GM23338 (cell line): Measurements from ENCODE around the gene PRR18. TPM values are rescaled to one million over a fixed set of nuclear protein-coding genes. Genes with fewer than 3 reads are reported as not detected.

Experiments used
- ATAC-seq: fragments of 200-7000 bp; cut with Tn5 transposase; 3 replicates; pipeline ENCODE4 v1.9.1; 2020
- DNase-seq: peaks from one replicate; pipeline ENCODE4 v3.0.0-alpha.2; 2015; ENCODE audit warnings: low spot score
- H2AFZ ChIP-seq: fragments of 200-600 bp; sonication (generic); 2 replicates; pipeline ENCODE4 v1.8.0; 2016; ENCODE audit warnings: antibody characterized with exemption, mild to moderate bottlenecking, moderate library complexity
- H3F3A ChIP-seq: fragments of 200-600 bp; sonication (generic); replicated peaks from 2 replicates; pipeline ENCODE4 v1.8.0; 2017; ENCODE audit warnings: antibody characterized with exemption, mixed run types, low read depth
- H3K27ac ChIP-seq: fragments of 200-600 bp; sonication (generic); 2 replicates; pipeline ENCODE4 v1.6.1; 2016; ENCODE audit warnings: low read depth
- H3K27me3 ChIP-seq: fragments of 200-600 bp; sonication (generic); 2 replicates; pipeline ENCODE4 v1.8.0; 2016; ENCODE audit warnings: mild to moderate bottlenecking, mixed run types, moderate library complexity; ENCODE audit not compliant: insufficient read depth
- H3K36me3 ChIP-seq: fragments of 200-600 bp; sonication (generic); 2 replicates; pipeline ENCODE4 v1.8.0; 2016; ENCODE audit warnings: mild to moderate bottlenecking; ENCODE audit not compliant: insufficient read depth
- H3K4me1 ChIP-seq: fragments of 200-600 bp; sonication (generic); 2 replicates; pipeline ENCODE4 v1.8.0; 2016; ENCODE audit warnings: mild to moderate bottlenecking, moderate library complexity; ENCODE audit not compliant: insufficient read depth
- H3K4me2 ChIP-seq: fragments of 200-600 bp; sonication (generic); 2 replicates; pipeline ENCODE4 v1.7.1; 2017; ENCODE audit warnings: mixed run types
- H3K4me3 ChIP-seq: fragments of 200-600 bp; sonication (generic); 2 replicates; pipeline ENCODE4 v1.6.1; 2016; ENCODE audit warnings: mixed run types
- H3K79me2 ChIP-seq: fragments of 200-600 bp; sonication (generic); replicated peaks from 2 replicates; pipeline ENCODE4 v1.8.0; 2017; ENCODE audit warnings: mild to moderate bottlenecking; ENCODE audit not compliant: insufficient read depth
- H3K9me2 ChIP-seq: fragments of 200-600 bp; sonication (generic); 2 replicates; pipeline ENCODE4 v1.8.0; 2017; ENCODE audit not compliant: insufficient read depth
- H4K20me1 ChIP-seq: fragments of 200-600 bp; sonication (generic); replicated peaks from 2 replicates; pipeline ENCODE4 v1.8.0; 2017; ENCODE audit warnings: mild to moderate bottlenecking; ENCODE audit not compliant: insufficient read depth
- H3K27ac Mint-ChIP-seq: 2 replicates; pipeline ENCODE4 v1.8.0; 2020; ENCODE audit warnings: inconsistent platforms, mild to moderate bottlenecking, moderate library complexity, mixed read lengths
- H3K27me3 Mint-ChIP-seq: 3 replicates; pipeline ENCODE4 v1.8.0; 2022; ENCODE audit warnings: low read depth, mild to moderate bottlenecking, moderate library complexity, mixed read lengths, inconsistent platforms; ENCODE audit not compliant: insufficient read depth, poor library complexity
- H3K36me3 Mint-ChIP-seq: 3 replicates; pipeline ENCODE4 v1.8.0; 2021; ENCODE audit warnings: low read depth, mild to moderate bottlenecking, inconsistent platforms, moderate library complexity, mixed read lengths
- H3K4me1 Mint-ChIP-seq: 3 replicates; pipeline ENCODE4 v1.8.0; 2020; ENCODE audit warnings: mild to moderate bottlenecking, inconsistent platforms, mixed read lengths
- H3K4me3 Mint-ChIP-seq: 3 replicates; pipeline ENCODE4 v1.8.0; 2021; ENCODE audit warnings: moderate library complexity, mild to moderate bottlenecking, inconsistent platforms, mixed read lengths
- H3K9me3 Mint-ChIP-seq: 3 replicates; pipeline ENCODE4 v1.8.0; 2020; ENCODE audit warnings: moderate library complexity, mild to moderate bottlenecking, inconsistent platforms, mixed read lengths
- CREB1 ChIP-seq: fragments of 250-450 bp; sonication (Bioruptor Pico); IDR thresholded peaks from 2 replicates; pipeline ENCODE4 v1.5.0; 2020; ENCODE audit warnings: low read depth, mild to moderate bottlenecking, moderate library complexity
- EZH2 ChIP-seq: fragments of 200-600 bp; sonication (generic); IDR thresholded peaks from one replicate; pipeline ENCODE4 v1.8.0; 2017; ENCODE audit warnings: antibody characterized with exemption, mild to moderate bottlenecking, low read depth; ENCODE audit not compliant: unreplicated experiment
- EZH2phosphoT487 ChIP-seq: fragments of 200-600 bp; sonication (generic); IDR thresholded peaks from one replicate; pipeline ENCODE4 v1.8.1; 2018; ENCODE audit warnings: antibody characterized with exemption; ENCODE audit not compliant: unreplicated experiment
- JUNB ChIP-seq: IDR thresholded peaks from one replicate; pipeline ENCODE4 v1.6.1; 2016; ENCODE audit warnings: antibody characterized with exemption; ENCODE audit not compliant: unreplicated experiment
- NANOG ChIP-seq: IDR thresholded peaks from 2 replicates; pipeline ENCODE4 v1.6.1; 2016; ENCODE audit warnings: antibody characterized with exemption, borderline replicate concordance
- POLR2AphosphoS5 ChIP-seq: IDR thresholded peaks from 2 replicates; pipeline ENCODE4 v1.6.1; 2016; ENCODE audit warnings: antibody characterized with exemption, low read depth
- STAT1 ChIP-seq: IDR thresholded peaks from one replicate; pipeline ENCODE4 v1.6.1; 2016; ENCODE audit warnings: antibody characterized with exemption; ENCODE audit not compliant: unreplicated experiment
- ZNF114 ChIP-seq: fragments of 250-450 bp; sonication (Bioruptor Pico); IDR thresholded peaks from 2 replicates; pipeline ENCODE4 v1.5.0; 2020; ENCODE audit warnings: mild to moderate bottlenecking, moderate library complexity
- ZNF331 ChIP-seq: fragments of 250-450 bp; sonication (Bioruptor Pico); IDR thresholded peaks from 2 replicates; pipeline ENCODE4 v1.5.0; 2020; ENCODE audit warnings: low read depth, mild to moderate bottlenecking, moderate library complexity
- polyA plus RNA-seq: library from polyadenylated mRNA; unstranded; fragments of >200 nt; fragmentation: Nextera tagmentation; extraction: Ambion mirVana; gene quantifications from 2 replicates; pipeline ENCODE4 v1.2.1, GENCODE V29; 2016
- total RNA-seq: library from RNA; depleted of rRNA; stranded (reverse); fragments of >200 nt; shearing (Covaris generic); gene quantifications from 2 replicates; pipeline ENCODE4 v1.2.3, GENCODE V29; 2014
- TF ChIP-seq, protein P1 (sequence below), 2 experiments: fragments of 200-600 bp in 1 of 2; sonication (generic) in 1 of 2; conservative IDR thresholded peaks; 2 replicates each; pipeline versions ENCODE4 v1.5.1 to v1.6.1; 2016 to 2017; ENCODE audit warnings: antibody characterized with exemption in 2 of 2, low read depth in 2 of 2, mild to moderate bottlenecking in 2 of 2, moderate library complexity in 1 of 2
- TF ChIP-seq, protein P2 (sequence below): fragments of 250-450 bp; sonication (Bioruptor Pico); IDR thresholded peaks from 2 replicates; pipeline ENCODE4 v1.5.0; 2020; ENCODE audit warnings: mild to moderate bottlenecking, moderate library complexity
- TF ChIP-seq, protein P3 (sequence below): IDR thresholded peaks from 2 replicates; pipeline ENCODE4 v1.6.1; 2016; ENCODE audit warnings: antibody characterized with exemption
- TF ChIP-seq, protein P4 (sequence below): IDR thresholded peaks from one replicate; pipeline ENCODE4 v1.6.1; 2018; ENCODE audit warnings: antibody characterized with exemption; ENCODE audit not compliant: unreplicated experiment

PRR18 gene
- total and polyA plus RNA-seq, 2 experiments from 2014 or later, result 0.24 TPM; not detected in 1

GRCh38 chr6:166277892-166278578 is 30.2 kb downstream of the PRR18 start:
- no peak overlapping the region for H3K4me2 ChIP-seq
- H2AFZ ChIP-seq, result no peak overlapping the region
- H3K9me2 ChIP-seq, result no peaks in the 10 kb centered on the region
- Mint-ChIP-seq H3K4me1 (no peaks in the 10 kb centered on the region), H3K4me3 (no peak overlapping the region), H3K27ac (no peak overlapping the region), H3K36me3 (no peaks in the 10 kb centered on the region), H3K9me3 (no peaks in the 10 kb centered on the region), H3K27me3 (peaks cover 23% of the 10 kb centered on the region)
- H3K27ac ChIP-seq, result no peak overlapping the region
- H3F3A ChIP-seq, result peaks cover 9% of the 10 kb centered on the region
- ATAC-seq, result no peak
- H3K4me3 ChIP-seq, result no peak overlapping the region
- no peak for DNase-seq
- H3K79me2 ChIP-seq, result no peaks in the 10 kb centered on the region
- H3K36me3 ChIP-seq, result no peaks in the 10 kb centered on the region
- TF ChIP-seq JUNB (no peak), ZNF331 (CRISPR knock-in tag) (no peak), NANOG (no peak), EZH2phosphoT487 (no peak), STAT1 (no peak), CREB1 (CRISPR knock-in tag) (no peak), ZNF114 (CRISPR knock-in tag) (no peak), EZH2 (no peak), POLR2AphosphoS5 (no peak)
- TF ChIP-seq, protein P1, sequence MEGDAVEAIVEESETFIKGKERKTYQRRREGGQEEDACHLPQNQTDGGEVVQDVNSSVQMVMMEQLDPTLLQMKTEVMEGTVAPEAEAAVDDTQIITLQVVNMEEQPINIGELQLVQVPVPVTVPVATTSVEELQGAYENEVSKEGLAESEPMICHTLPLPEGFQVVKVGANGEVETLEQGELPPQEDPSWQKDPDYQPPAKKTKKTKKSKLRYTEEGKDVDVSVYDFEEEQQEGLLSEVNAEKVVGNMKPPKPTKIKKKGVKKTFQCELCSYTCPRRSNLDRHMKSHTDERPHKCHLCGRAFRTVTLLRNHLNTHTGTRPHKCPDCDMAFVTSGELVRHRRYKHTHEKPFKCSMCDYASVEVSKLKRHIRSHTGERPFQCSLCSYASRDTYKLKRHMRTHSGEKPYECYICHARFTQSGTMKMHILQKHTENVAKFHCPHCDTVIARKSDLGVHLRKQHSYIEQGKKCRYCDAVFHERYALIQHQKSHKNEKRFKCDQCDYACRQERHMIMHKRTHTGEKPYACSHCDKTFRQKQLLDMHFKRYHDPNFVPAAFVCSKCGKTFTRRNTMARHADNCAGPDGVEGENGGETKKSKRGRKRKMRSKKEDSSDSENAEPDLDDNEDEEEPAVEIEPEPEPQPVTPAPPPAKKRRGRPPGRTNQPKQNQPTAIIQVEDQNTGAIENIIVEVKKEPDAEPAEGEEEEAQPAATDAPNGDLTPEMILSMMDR (conservative IDR thresholded peaks at IDR 0.05; ENCODE audit: low read depth in 2 of 2), result no peak
- TF ChIP-seq, protein P2, sequence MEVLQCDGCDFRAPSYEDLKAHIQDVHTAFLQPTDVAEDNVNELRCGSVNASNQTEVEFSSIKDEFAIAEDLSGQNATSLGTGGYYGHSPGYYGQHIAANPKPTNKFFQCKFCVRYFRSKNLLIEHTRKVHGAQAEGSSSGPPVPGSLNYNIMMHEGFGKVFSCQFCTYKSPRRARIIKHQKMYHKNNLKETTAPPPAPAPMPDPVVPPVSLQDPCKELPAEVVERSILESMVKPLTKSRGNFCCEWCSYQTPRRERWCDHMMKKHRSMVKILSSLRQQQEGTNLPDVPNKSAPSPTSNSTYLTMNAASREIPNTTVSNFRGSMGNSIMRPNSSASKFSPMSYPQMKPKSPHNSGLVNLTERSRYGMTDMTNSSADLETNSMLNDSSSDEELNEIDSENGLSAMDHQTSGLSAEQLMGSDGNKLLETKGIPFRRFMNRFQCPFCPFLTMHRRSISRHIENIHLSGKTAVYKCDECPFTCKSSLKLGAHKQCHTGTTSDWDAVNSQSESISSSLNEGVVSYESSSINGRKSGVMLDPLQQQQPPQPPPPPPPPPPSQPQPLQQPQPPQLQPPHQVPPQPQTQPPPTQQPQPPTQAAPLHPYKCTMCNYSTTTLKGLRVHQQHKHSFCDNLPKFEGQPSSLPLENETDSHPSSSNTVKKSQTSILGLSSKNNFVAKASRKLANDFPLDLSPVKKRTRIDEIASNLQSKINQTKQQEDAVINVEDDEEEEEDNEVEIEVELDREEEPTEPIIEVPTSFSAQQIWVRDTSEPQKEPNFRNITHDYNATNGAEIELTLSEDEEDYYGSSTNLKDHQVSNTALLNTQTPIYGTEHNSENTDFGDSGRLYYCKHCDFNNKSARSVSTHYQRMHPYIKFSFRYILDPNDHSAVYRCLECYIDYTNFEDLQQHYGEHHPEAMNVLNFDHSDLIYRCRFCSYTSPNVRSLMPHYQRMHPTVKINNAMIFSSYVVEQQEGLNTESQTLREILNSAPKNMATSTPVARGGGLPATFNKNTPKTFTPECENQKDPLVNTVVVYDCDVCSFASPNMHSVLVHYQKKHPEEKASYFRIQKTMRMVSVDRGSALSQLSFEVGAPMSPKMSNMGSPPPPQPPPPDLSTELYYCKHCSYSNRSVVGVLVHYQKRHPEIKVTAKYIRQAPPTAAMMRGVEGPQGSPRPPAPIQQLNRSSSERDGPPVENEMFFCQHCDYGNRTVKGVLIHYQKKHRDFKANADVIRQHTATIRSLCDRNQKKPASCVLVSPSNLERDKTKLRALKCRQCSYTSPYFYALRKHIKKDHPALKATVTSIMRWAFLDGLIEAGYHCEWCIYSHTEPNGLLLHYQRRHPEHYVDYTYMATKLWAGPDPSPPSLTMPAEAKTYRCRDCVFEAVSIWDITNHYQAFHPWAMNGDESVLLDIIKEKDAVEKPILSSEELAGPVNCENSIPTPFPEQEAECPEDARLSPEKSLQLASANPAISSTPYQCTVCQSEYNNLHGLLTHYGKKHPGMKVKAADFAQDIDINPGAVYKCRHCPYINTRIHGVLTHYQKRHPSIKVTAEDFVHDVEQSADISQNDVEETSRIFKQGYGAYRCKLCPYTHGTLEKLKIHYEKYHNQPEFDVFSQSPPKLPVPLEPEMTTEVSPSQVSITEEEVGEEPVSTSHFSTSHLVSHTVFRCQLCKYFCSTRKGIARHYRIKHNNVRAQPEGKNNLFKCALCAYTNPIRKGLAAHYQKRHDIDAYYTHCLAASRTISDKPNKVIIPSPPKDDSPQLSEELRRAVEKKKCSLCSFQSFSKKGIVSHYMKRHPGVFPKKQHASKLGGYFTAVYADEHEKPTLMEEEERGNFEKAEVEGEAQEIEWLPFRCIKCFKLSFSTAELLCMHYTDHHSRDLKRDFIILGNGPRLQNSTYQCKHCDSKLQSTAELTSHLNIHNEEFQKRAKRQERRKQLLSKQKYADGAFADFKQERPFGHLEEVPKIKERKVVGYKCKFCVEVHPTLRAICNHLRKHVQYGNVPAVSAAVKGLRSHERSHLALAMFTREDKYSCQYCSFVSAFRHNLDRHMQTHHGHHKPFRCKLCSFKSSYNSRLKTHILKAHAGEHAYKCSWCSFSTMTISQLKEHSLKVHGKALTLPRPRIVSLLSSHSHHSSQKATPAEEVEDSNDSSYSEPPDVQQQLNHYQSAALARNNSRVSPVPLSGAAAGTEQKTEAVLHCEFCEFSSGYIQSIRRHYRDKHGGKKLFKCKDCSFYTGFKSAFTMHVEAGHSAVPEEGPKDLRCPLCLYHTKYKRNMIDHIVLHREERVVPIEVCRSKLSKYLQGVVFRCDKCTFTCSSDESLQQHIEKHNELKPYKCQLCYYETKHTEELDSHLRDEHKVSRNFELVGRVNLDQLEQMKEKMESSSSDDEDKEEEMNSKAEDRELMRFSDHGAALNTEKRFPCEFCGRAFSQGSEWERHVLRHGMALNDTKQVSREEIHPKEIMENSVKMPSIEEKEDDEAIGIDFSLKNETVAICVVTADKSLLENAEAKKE (CRISPR knock-in tag), result no peak
- TF ChIP-seq, protein P3, sequence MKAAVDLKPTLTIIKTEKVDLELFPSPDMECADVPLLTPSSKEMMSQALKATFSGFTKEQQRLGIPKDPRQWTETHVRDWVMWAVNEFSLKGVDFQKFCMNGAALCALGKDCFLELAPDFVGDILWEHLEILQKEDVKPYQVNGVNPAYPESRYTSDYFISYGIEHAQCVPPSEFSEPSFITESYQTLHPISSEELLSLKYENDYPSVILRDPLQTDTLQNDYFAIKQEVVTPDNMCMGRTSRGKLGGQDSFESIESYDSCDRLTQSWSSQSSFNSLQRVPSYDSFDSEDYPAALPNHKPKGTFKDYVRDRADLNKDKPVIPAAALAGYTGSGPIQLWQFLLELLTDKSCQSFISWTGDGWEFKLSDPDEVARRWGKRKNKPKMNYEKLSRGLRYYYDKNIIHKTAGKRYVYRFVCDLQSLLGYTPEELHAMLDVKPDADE, result no peak
- TF ChIP-seq, protein P4, sequence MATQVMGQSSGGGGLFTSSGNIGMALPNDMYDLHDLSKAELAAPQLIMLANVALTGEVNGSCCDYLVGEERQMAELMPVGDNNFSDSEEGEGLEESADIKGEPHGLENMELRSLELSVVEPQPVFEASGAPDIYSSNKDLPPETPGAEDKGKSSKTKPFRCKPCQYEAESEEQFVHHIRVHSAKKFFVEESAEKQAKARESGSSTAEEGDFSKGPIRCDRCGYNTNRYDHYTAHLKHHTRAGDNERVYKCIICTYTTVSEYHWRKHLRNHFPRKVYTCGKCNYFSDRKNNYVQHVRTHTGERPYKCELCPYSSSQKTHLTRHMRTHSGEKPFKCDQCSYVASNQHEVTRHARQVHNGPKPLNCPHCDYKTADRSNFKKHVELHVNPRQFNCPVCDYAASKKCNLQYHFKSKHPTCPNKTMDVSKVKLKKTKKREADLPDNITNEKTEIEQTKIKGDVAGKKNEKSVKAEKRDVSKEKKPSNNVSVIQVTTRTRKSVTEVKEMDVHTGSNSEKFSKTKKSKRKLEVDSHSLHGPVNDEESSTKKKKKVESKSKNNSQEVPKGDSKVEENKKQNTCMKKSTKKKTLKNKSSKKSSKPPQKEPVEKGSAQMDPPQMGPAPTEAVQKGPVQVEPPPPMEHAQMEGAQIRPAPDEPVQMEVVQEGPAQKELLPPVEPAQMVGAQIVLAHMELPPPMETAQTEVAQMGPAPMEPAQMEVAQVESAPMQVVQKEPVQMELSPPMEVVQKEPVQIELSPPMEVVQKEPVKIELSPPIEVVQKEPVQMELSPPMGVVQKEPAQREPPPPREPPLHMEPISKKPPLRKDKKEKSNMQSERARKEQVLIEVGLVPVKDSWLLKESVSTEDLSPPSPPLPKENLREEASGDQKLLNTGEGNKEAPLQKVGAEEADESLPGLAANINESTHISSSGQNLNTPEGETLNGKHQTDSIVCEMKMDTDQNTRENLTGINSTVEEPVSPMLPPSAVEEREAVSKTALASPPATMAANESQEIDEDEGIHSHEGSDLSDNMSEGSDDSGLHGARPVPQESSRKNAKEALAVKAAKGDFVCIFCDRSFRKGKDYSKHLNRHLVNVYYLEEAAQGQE, result no peak
- no peaks in the 10 kb centered on the region for H3K4me1 ChIP-seq
- H3K27me3 ChIP-seq, result no peaks in the 10 kb centered on the region
- no peaks in the 10 kb centered on the region for H4K20me1 ChIP-seq
